Tibial artery (tissue), 4 donors: ENCODE measurements around the gene MRPL4.

ENCODE experiments used
- DNase-seq, 2 donors: peaks; one replicate each; pipeline ENCODE4 v3.0.0-alpha.2; 2019
- H3K27ac ChIP-seq, 2 donors: fragments of 200-600 bp; sonication (generic) in 1 of 2; 1 replicate in 1 of 2; 2 replicates in 1 of 2; pipeline ENCODE4 v1.5.1; 2018 to 2019; ENCODE audit warnings: mild to moderate bottlenecking in 1 of 2
- H3K27me3 ChIP-seq, 2 donors: fragments of 200-600 bp; sonication (generic) in 1 of 2; one replicate each; pipeline versions ENCODE4 v1.5.1 to v1.6.0; 2016 to 2019
- H3K36me3 ChIP-seq, 3 donors: fragments of 200-600 bp; sonication (generic) in 2 of 3; one replicate each; pipeline ENCODE4 v1.5.1; 2016 to 2019; ENCODE audit warnings: mild to moderate bottlenecking in 2 of 3
- H3K4me1 ChIP-seq, 4 donors: fragments of 200-600 bp; sonication (generic) in 2 of 4; 1 replicate in 3 of 4; 2 replicates in 1 of 4; pipeline ENCODE4 v1.5.1; 2016 to 2019
- H3K4me3 ChIP-seq, 2 donors: fragments of 200-600 bp; sonication (generic) in 1 of 2; 1 replicate in 1 of 2; 2 replicates in 1 of 2; pipeline ENCODE4 v1.5.1; 2018 to 2019; ENCODE audit warnings: mild to moderate bottlenecking in 2 of 2
- H3K9me3 ChIP-seq, 3 donors: fragments of 200-600 bp; sonication (generic) in 1 of 3; one replicate each; pipeline ENCODE4 v1.5.1; 2016 to 2019
- CTCF ChIP-seq, 2 experiments: fragments of 200-600 bp in 1 of 2; fragments of 450-650 bp in 1 of 2; IDR thresholded peaks; one replicate each; pipeline ENCODE4 v1.5.1; 2017 to 2019; ENCODE audit warnings: antibody characterized with exemption in 2 of 2, mild to moderate bottlenecking in 1 of 2, moderate library complexity in 1 of 2
- intact Hi-C: fragments of 100-400 bp; cut with DNase I; formaldehyde crosslinking; loops from one replicate; pipeline ENCODE4 v1.15.0; 2023; ENCODE audit warnings: low total_unique reads

The MRPL4 gene

GRCh38 chr19:10254244-10254643, 2.2 kb downstream of the MRPL4 start:
- Histone ChIP-seq H3K4me1 (peaks cover 0 to 25% (median 13%) of the 10 kb centered on the region in 4 donors), H3K27me3 (no peaks in the 10 kb centered on the region), H3K27ac (no peak overlapping the region), H3K4me3 (no peak overlapping the region), H3K9me3 (no peaks in the 10 kb centered on the region), H3K36me3 (peaks cover 21 to 54% (median 48%) of the 10 kb centered on the region in 3 donors)
- no peak for DNase-seq
- no peak for TF ChIP-seq CTCF (IDR thresholded peaks at IDR 0.05)
- intact Hi-C loops, result loop anchor here (5.0 kb wide), 1 partner anchor 147 kb away; the partner anchor contains the start of gene PPAN

DNA sequence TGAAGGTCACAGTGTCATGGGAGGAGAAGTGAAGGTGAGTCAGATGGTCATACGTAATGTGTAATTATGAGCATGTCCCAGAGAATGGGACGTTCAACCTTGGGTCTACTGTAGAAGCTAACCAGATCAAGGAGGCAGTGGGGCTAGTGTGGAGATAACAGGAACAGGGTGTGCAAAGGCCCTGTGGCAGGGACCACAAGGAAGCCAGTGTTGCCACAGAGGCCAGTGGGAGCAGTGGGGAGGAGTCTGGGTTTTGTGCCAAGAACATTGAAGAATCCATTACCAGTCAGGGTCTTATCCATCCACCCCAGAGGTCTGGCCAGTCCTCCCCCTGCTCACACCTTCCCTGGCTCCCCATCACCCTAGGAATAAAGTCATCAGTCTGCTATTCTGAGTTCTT, 3.3 kb downstream of the MRPL4 start:
- Histone ChIP-seq H3K4me1 (peaks cover 0 to 20% (median 13%) of the 10 kb centered on the region in 4 donors), H3K27ac (no peak overlapping the region), H3K27me3 (no peaks in the 10 kb centered on the region), H3K36me3 (peaks cover 21 to 61% (median 48%) of the 10 kb centered on the region in 3 donors), H3K4me3 (no peak overlapping the region), H3K9me3 (no peaks in the 10 kb centered on the region)
- no peak for DNase-seq
- TF ChIP-seq CTCF (IDR thresholded peaks at IDR 0.05), result no peak
- intact Hi-C loops, result no loop called here

GRCh38 chr19:10256551-10256950, 4.5 kb downstream of the MRPL4 start:
- TF ChIP-seq CTCF (IDR thresholded peaks at IDR 0.05), result no peak
- no peaks in the 10 kb centered on the region for H3K9me3 ChIP-seq
- H3K27ac ChIP-seq, result no peak overlapping the region
- H3K4me1 ChIP-seq, result peaks cover 0 to 11% (median 9%) of the 10 kb centered on the region in 4 donors
- no peaks in the 10 kb centered on the region for H3K27me3 ChIP-seq
- intact Hi-C loops, result no loop called here
- H3K4me3 ChIP-seq, result no peak overlapping the region
- peaks cover 21 to 61% (median 48%) of the 10 kb centered on the region in 3 donors for H3K36me3 ChIP-seq
- no peak for DNase-seq

- Histone ChIP-seq H3K27ac (no peak overlapping the region), H3K4me1 (peaks cover 0 to 10% (median 9%) of the 10 kb centered on the region in 4 donors), H3K9me3 (no peaks in the 10 kb centered on the region), H3K4me3 (no peak overlapping the region), H3K27me3 (no peaks in the 10 kb centered on the region), H3K36me3 (peaks cover 21 to 61% (median 48%) of the 10 kb centered on the region in 3 donors)
- DNase-seq, result no peak
- no peak for TF ChIP-seq CTCF (IDR thresholded peaks at IDR 0.05)
- intact Hi-C loops, result no loop called here
Measured at GRCh38 chr19:10256970-10257615, 5.1 kb downstream of the MRPL4 start.

DNA sequence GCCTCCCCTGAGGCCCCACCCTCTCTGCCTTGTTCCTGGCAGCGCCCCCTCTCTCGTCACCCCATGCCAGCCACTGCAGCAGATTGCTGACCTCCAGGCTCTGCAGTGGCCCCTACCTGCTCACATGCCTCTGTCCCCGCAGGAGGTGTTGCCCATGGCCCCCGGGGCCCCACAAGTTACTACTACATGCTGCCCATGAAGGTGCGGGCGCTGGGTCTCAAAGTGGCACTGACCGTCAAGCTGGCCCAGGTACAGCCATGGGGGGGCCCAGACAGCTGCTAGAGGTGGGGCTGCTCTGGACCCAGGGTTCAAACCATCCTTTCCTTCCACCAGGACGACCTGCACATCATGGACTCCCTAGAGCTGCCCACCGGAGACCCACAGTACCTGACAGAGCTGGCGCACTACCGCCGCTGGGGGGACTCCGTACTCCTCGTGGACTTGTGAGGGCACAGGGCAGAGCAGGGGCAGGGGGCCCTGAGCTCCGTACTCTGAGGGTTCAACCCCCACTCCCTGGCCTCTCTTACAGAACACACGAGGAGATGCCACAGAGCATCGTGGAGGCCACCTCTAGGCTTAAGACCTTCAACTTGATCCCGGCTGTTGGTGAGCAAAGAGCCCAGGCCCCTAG, 6.2 kb downstream of the MRPL4 start:
- no peak for DNase-seq
- peaks cover 0 to under 1% (median 0%) of the 10 kb centered on the region in 4 donors for H3K4me1 ChIP-seq
- no peak overlapping the region for H3K27ac ChIP-seq
- peaks cover 21 to 61% (median 48%) of the 10 kb centered on the region in 3 donors for H3K36me3 ChIP-seq
- no peaks in the 10 kb centered on the region for H3K9me3 ChIP-seq
- TF ChIP-seq CTCF (IDR thresholded peaks at IDR 0.05), result no peak
- no peak overlapping the region for H3K4me3 ChIP-seq
- intact Hi-C loops, result no loop called here
- no peaks in the 10 kb centered on the region for H3K27me3 ChIP-seq
